Liver (tissue), 3 donors: Measurements from ENCODE around the gene SH3BGRL3.

Experiments used
- ATF3 ChIP-seq: IDR thresholded peaks from 2 replicates; pipeline ENCODE4 v1.6.1; 2016; ENCODE audit warnings: antibody characterized with exemption
- HNF4G ChIP-seq: IDR thresholded peaks from 2 replicates; pipeline ENCODE4 v1.6.1; 2016; ENCODE audit warnings: antibody characterized with exemption
- JUND ChIP-seq, 2 donors: IDR thresholded peaks; 2 replicates each; pipeline ENCODE4 v1.6.1; 2016; ENCODE audit warnings: antibody characterized with exemption in 2 of 2
- NR2F2 ChIP-seq: IDR thresholded peaks from 2 replicates; pipeline ENCODE4 v1.6.1; 2016; ENCODE audit warnings: antibody characterized with exemption
- SP1 ChIP-seq: IDR thresholded peaks from 2 replicates; pipeline ENCODE4 v1.6.1; 2018; ENCODE audit warnings: antibody characterized with exemption, mild to moderate bottlenecking
- YY1 ChIP-seq: IDR thresholded peaks from 2 replicates; pipeline ENCODE4 v1.6.1; 2016; ENCODE audit warnings: antibody characterized with exemption, mild to moderate bottlenecking
- TF ChIP-seq, protein P1 (sequence below): fragments of 150-350 bp; IDR thresholded peaks from 2 replicates; pipeline ENCODE4 v1.5.1; 2017; ENCODE audit warnings: improper control_type of control experiment, low read depth, low read length; ENCODE audit not compliant: missing input control
- TF ChIP-seq, protein P2 (sequence below): IDR thresholded peaks from 2 replicates; pipeline ENCODE4 v1.6.1; 2016; ENCODE audit warnings: antibody characterized with exemption
- donor health status: healthy.
- donor health status: healthy.

DNA sequence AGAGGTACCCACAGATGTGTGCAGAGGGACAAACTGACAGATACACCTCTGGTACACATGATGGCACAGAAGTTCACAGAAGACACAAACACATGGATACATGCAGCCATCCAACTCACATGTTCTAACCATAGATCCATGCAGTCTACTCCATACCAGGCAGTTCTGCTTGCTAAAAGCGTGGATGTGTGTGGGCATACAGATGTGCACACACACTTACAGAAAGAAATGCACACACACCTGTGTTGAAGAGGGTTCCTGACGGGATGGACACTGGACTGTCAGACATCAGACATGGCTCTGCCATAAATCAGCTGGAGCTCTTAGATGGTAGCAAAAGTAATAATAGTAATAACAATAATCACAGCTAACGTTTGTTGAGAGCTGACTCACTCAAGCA, 44.7 kb downstream of the SH3BGRL3 start:
- TF ChIP-seq JUND (IDR thresholded peaks at IDR 0.05) = no peak
- TF ChIP-seq, protein P1, sequence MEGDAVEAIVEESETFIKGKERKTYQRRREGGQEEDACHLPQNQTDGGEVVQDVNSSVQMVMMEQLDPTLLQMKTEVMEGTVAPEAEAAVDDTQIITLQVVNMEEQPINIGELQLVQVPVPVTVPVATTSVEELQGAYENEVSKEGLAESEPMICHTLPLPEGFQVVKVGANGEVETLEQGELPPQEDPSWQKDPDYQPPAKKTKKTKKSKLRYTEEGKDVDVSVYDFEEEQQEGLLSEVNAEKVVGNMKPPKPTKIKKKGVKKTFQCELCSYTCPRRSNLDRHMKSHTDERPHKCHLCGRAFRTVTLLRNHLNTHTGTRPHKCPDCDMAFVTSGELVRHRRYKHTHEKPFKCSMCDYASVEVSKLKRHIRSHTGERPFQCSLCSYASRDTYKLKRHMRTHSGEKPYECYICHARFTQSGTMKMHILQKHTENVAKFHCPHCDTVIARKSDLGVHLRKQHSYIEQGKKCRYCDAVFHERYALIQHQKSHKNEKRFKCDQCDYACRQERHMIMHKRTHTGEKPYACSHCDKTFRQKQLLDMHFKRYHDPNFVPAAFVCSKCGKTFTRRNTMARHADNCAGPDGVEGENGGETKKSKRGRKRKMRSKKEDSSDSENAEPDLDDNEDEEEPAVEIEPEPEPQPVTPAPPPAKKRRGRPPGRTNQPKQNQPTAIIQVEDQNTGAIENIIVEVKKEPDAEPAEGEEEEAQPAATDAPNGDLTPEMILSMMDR = no peak
- no peak for TF ChIP-seq ATF3
- no peak for TF ChIP-seq NR2F2
- no peak for TF ChIP-seq SP1
- TF ChIP-seq, protein P2, sequence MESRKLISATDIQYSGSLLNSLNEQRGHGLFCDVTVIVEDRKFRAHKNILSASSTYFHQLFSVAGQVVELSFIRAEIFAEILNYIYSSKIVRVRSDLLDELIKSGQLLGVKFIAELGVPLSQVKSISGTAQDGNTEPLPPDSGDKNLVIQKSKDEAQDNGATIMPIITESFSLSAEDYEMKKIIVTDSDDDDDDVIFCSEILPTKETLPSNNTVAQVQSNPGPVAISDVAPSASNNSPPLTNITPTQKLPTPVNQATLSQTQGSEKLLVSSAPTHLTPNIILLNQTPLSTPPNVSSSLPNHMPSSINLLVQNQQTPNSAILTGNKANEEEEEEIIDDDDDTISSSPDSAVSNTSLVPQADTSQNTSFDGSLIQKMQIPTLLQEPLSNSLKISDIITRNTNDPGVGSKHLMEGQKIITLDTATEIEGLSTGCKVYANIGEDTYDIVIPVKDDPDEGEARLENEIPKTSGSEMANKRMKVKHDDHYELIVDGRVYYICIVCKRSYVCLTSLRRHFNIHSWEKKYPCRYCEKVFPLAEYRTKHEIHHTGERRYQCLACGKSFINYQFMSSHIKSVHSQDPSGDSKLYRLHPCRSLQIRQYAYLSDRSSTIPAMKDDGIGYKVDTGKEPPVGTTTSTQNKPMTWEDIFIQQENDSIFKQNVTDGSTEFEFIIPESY = no peak
- no peak for TF ChIP-seq YY1
- TF ChIP-seq HNF4G = no peak
